NCI-H1417 (cell line): Measurements from ENCODE around the gene C7orf57.
A peak's percentile ranks its signal among the peaks of the same experiment; 100 is the strongest.

Experiments
- DNase-seq, 3 experiments: peaks; one replicate each; lab custom pipeline; 2025; lab: John Stamatoyannopoulos, UW

C7orf57 gene

DNA sequence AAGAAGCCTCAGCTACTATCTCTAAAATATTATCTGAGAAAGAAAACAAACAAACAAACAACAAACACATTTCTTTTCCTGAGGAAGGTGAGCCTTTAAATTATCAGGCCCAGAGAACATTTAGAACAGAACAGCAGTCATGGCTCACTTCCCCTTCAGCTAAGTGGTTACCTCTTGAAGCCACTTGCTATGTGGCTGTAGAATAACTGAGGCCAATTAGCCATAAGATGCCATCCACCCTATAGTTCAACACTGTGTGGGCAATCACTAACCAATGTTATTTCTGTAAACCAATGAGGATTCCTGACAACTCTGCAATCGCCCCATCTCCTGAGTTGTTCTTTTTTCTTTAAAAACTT lies 50.1 kb downstream of the C7orf57 start:
- no peak for DNase-seq

DNA sequence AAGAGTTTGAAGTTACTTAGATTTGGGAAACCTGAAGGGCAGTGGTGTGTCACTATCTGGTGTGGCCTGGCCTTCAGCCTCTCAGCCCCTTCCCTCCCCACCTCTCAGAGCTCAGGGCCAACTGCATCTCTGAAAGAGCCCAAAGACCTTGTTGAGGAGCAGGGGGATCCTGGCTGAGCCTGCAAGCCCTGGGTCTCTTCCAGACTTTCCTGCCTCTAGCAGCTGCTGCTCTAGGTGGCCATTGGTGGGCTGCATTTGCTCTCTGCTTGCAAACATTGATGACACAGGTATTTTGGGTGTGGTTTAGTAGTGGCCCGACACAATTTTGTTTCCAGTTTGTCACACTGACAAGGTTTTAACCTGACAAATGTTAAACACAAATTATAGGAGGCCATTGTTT lies 50.6 kb downstream of the C7orf57 start:
- no peak for DNase-seq

DNA sequence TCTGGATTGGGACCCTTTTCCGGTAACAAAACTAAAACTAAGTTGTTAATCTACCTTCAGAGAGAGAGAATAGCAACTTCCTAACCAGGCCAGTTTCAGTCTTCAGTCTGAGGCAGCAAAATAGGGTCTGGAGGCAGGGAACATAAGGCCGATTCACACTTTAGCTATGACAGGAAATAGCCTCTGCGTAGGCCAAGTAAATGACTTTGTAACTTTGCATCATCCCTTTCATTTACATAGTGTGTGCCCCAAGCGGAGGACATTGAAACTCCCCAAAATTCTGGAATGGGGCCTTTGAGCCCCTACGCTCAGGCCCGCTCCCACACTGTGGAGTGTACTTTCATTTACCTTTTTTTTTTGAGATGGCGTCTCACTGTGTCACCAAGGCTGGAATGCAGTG lies 52.0 kb downstream of the C7orf57 start:
- DNase-seq: no peak

DNA sequence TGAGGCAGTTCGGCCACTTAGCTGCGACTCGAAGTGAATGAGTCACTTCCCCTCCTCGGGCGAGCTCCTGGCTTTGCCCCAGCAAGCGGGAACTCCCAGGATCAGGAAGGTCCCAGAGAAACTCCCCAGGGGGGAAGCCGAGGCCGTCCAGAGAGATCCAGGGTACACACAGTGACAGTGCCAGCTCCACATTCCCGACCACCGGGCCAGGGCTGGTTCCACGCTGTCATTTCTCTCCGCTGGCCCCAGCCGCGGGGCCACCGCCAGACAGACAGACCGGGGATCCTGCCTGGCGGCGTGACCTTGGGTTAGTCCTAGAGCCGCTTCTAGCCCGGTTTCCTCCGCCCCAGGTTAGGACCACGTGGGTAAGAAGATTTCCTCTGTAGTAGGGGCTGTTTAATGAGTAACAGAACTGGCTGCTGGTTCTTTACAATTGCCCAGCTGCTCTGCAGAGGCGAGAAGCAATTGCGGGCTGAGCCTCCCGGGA lies 53.3 kb downstream of the C7orf57 start:
- peak in 1 of 3 experiments; percentile 17 for DNase-seq

DNA sequence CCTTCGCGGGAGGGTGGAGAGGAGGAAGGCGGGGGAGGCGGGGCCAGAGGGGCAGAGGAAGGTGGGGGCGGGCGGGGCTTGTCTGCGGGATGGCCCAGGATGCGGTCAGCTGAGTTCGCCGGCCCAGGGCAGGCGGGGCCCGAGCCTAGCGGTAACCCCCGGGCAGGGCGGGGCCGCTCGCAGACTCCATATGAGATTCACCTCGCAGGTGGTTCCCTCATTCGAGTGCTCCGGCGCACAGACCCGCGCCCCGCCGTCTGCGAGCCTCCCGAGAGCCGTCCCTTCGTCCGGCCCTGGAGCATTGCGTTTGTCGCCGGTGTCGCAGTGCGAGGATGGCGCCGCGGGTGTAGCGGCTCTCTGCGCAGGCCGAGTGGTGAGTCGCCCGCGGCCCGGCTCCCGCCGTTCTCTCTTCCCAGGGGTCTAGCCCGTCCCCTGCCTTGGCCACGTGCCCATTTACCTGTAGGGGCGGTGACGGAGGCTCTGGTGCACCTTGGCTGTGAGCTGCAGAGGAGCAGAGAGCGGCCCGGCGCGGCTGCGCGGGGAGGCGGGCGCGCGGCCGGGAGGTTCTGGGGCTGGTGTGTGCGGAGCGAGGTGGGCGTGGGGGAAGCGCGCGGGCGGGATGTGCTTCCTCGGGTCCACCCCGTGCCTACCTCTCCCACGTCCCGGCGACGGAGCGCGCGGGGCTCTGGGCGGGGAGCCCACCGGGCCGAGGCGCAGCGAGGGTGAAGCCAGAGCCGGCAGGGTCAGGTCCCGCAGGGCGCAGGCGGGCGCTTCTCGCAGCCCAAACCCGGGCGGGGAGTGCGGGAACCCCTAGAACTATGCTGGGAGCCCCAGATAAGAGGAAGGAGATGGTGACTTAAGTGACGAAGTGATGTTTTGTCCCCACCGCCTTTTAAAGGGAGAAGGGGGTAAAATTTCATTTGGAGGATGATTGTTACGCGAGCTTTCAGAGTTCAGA lies 54.0 kb downstream of the C7orf57 start, which contains the start of gene UPP1:
UPP1 (plus strand) TSS at position 220 of the 958 bp plus-strand sequence. CDS start 5,519 bp downstream, outside the sequence.
- DNase-seq: peak in 2 of 3 experiments; percentile 67 to 72

DNA sequence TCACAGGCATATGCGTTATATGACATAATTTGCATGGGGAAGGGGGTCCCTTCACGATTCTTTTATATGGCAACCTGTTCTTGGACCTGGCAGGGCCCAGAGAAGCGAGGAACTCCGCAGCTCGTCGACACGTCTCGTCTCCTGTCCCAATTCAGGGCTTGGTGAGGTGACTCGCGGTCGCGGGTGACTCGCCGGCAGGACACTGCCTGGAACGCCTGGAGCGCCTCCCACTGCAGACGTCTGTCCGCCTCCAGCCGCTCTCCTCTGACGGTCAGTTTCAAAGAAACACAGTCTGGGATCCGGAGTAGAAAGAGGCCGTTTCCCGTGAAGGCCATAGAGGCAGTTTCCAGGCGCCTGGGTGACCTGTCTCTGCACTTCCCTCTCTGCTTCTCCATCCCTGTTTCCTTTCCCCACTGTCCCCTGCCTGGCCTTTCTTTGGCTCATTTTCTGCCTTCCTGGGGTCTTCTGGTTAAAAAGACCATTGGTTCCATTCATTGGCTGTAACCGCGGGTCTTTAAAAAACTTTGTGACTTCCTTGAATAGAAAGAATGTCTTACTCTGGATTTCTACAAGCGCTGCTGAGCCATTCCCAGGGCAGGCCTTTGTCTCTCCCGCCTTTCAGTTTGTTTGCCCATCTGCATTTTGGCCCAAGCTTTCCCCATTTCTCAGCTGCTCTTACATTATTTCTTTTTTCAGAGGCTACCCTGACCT lies 54.9 kb downstream of the C7orf57 start:
- no peak for DNase-seq

DNA sequence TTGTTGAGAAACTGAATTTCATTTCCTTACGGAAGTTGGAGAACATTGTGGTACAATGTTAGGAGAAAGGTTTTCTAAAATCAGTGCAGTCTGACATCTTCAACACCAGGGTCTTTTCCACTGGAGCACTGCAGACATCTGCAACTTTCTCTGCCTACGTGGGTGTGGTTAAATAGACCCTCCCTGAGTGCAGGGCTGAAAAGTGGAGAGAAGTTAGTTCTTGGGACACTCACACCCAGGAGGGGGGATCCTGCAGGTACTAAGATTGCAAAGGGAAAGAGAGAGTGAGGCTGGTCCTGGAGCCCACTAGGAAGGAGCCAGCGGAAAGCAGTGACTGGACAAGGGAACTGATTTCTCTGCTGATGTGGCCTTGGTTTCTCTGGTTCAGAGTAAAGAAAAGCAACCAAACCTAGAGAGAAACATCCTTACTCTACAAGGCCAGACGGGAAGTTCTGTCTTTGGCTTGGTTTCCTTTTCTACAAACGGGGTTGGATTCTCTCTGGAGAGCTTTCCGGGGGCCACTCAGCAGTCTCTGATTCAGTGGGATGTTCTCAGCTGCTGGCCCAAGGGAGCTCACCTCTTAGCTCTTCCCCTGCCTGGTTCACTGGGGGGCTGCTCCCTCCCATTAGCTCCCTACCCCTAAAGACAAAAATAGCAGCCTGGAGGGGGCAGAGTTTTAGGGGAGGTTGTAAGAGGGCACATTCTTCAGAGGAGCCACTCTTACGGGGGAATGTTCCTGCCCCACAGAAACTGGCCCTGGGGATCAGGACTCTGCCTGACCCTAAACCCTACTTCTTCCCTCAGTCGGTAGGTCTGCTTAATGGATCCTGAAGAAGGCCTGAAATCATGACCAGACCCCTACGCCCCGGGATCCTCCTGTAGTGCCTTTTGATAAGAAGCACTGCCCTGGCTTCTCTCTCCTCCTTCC lies 56.4 kb downstream of the C7orf57 start:
- no peak for DNase-seq

DNA sequence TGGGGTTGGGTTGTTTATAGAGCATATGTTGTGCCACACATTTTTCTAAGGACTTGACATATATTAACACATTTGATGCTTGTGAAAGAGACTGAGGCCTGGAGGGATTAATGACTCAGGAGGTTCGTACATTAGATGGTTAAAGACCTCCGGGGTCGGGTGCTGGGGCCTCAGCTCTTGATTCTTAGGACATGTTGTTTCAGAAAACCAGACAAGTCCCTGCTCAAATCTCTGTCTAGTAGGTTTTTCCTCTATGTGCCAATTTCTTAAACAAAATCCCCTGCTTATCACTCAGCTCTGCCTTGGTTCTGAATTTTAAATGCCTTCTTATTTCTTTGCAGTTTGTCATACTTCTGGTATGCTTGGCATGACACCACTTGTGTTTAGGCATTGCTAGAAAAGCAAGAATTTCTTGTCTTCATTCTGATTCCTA lies 59.5 kb downstream of the C7orf57 start:
- no peak for DNase-seq

DNA sequence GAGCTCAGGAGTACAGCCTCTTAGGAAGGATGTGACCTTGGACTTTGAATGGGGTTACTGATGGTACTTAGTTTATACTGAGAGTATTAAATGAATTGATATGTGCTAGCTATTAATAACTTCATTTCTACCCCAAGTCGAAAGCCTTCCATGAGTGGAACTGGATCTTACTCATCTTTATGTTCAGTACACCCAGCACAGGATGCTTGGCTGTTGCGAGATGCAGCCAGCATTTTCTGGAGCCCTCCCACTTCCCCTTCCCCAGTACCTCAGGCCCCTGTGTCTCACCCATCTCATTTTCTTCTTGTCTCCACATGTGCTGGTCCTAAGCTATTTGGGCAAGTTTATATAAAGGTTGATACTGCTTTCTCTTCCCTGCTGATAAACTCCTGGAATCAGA lies 60.9 kb downstream of the C7orf57 start:
- DNase-seq: no peak

DNA sequence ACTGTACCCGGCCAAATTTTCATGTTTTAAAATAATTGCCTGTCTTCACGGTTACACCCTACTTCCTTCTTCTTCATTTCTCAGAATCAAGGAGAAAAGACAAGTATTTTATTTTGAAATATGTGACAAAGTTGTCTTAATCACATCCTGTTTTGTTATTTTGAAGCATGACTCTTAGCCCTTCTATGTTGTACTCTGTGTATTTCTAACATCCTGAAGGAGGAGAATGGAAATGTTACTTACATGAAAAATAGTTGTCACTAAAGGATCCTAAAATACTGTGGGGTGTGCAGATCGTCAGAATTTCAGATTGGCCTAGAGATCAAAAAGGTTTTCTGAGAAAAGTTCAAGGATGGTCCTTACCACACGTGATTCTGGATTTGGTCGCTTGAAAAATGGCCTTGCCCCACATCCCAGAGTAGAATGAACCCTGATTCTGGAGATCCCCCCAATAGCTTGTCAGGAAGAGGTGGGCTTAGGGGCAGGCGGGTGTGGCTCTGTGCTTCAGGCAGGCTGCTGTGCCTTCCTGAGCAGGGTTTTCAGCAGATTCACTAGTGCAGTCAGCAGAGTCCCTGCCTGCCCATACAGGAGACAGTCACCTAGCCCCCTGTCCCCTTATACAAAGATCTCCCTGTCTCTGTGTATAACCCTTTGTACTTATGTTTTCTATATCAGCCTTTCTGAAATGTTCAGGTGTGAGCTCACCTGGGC lies 62.3 kb downstream of the C7orf57 start:
- no peak for DNase-seq

DNA sequence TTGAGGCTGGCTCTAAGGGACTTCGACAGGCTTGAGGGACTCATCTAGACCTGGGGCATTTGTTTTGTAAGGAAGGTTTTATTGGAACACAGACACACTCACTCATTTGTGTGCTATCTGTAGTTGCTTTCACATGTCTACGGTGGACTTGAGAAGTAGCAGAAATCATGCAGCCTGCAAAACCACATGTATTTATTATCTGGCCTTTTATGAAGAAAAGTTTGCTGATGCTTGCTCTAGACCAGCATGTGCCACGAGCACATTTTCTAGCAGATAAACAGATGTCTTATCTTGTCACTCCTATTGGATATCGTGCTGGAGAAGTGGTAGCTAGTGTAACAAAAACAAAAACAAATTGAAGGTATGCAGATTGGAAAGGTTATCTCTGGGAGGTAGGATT lies 63.5 kb downstream of the C7orf57 start:
- no peak for DNase-seq

DNA sequence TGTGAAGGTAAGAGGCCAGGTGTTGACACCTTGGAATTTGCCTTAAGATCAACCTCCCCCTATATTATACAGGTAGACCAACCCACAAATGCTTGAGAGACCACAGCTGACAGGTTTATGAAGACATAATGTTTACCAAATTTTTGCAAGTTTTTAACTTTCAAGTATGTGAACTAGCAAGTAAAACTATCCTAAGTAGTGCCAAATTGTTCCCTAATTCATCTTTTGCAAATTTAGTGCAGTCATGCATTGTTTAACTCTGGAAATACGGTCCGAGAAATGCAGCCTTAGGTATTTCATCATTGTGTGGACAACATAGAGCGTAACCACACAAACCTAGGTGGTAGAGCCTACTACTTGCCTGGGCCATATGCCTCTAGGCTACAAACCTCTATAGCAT lies 64.4 kb downstream of the C7orf57 start:
- DNase-seq: no peak

DNA sequence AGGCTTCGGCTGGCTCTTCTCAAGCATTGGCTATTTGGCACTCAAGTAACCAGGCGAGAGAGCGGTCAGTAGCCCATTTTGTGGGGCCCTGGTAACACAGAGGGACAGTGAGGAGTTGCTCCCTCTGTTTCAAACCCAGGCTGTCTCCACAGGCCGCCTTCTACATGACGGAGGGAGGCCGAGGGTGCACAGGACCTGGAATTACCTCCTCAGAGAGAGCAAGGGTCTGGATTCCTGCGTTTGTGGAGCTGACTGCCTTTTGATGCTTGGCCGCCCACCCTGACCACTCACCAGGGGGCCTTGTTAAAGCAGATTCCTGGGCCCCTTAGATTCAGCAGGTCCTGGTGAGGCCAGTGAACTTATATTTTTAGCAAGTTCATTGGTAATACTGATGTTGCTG lies 66.0 kb downstream of the C7orf57 start:
- DNase-seq: no peak

DNA sequence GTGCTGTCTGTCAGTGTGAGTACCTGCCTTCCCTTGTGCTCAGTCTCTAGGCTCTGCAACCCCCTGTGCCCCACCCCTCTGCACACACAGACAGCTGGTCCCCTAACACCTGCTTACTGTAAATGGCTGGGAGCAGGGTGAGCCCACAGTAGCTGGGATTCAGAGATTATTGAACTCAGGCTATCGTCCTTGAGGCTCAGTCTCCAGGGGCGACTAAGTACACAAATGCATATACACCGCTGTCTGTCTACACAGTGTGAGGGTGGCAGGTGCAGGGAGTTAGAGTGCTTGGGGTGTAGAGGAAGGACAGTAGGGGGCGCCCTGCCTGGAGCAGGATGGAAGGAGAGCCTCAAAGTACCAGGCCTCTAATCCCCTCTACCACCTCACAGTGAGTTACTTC lies 66.6 kb downstream of the C7orf57 start:
- DNase-seq: peak in 1 of 3 experiments; percentile 24

DNA sequence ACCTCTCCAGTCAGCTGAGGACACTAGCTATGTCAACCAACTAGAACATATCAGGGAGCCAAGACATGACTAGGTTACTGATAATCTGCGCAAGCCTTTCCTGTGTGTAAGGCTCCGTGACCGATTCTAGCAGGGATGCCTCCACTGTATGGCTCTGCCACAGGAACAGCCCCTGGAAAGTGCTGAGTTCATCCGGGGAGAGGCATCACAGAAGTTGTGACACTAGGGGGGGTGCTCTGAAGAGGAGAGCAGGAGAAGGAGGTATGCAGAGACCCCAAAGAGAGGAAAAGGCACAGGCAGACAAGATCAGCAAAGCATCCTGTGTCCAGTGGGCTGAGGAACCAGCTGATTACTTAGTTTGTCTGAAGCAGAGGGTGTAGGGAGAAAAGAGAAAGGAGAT lies 67.2 kb downstream of the C7orf57 start:
- DNase-seq: no peak

DNA sequence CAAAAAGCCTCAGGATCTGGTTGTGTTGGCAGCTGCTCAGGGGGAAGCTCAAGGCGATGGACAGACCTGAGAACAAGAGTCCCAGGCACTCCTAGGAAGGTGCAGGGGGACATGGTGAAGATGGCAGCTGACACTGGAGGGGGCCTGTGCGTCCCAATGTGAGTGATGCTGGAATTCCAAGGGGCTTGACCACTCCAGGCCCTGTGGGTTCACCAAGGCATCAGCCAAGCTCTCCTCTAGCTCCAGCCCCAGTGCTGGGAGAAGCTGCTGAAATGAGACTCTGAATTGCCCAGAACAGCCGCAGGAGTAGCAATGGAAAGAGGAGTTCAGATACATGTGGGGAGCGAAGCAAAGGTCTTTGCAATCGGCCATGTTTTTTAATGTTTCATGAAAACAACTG lies 69.7 kb downstream of the C7orf57 start:
- no peak for DNase-seq

DNA sequence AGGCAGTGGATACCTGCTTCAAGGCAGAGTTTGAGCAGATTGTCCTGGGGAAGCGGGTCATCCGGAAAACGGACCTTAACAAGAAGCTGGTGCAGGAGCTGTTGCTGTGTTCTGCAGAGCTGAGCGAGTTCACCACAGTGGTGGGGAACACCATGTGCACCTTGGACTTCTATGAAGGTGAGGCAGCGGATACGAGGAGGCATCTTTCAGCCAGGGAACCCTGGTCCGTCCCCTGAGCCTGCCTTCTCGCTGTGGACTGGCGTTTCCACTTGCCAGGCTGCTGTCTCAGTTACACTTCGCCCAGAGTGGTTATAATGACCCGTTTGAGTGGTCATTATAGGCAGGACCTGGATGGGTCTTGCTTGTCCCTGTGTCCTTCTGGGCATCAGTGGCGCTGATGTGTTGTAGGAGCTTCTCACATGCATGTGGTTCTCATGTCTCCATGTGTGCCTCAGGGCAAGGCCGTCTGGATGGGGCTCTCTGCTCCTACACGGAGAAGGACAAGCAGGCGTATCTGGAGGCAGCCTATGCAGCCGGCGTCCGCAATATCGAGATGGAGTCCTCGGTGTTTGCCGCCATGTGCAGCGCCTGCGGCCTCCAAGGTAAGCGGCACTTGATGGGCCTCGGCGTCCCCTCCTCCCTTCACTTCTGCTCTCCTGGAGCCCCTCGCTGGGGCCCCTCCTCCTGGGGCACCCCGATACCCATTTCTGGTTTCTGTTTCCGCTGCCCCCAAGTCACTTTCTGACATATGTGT lies 71.7 kb downstream of the C7orf57 start:
- DNase-seq: no peak

DNA sequence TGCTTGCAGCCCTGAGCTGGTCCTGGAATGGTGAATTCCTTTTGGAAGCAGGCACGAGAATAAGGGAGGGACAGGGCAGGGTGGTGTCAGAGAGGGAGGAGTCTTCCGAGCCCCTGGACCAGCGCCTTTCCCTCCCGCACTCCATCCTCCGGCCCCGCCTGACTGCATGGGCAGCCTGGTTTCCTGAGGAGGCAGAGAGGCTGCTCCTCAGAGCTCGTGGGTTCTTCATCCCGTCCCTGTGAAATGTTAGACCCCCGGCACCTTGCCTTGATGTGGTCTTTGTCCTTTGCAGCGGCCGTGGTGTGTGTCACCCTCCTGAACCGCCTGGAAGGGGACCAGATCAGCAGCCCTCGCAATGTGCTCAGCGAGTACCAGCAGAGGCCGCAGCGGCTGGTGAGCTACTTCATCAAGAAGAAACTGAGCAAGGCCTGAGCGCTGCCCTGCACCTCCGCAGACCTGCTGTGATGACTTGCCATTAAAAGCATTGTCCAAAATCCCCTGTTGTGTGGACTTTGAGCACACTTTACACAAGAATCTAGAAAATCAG lies 72.7 kb downstream of the C7orf57 start:
- DNase-seq: no peak

DNA sequence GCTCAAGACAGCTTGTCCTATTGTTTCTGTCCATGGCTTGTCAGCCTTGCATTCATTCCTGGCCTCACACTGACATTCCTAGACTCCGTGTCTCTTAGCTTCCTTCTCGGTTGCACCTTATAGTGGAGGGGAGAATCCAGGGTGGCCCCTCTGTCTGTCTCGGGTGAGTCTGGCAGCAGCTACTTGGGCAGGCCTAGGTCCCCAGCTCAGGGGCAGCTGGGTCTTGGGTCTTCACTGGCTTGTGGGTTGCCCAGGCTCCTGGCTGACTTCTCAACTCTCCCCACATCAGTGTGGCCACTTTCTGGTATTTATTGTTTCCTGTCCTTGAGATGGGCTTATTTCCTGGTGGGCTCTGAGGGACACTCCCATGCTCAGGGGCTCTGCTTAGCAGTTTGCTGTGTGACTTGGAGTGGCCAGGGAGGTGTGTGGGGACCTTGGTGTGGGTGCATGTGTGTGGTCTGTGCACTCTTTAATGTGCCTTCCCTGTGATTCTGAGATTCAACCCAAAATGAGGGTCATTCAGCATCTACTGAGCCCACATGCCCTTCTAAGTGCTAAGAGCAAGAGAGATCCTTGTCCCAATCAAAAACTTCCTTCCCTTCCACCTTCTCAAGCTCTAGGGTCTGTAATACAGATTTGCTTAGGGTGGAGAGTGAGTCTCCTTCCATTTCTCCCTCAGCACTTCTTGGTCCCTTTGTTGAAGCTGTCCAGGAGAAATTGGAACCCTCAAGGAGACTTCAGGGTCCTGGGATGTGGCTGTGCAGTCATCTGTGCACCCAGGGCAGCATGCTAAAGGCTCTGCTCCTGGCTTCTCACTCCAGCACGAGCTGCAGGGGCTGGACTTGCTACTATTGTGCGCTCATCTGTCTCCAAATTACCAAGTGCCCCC lies 73.9 kb downstream of the C7orf57 start:
- no peak for DNase-seq
